HG02571 (cell line): ENCODE measurements around the gene POLD4.

Experiments
- ATAC-seq: cut with Tn5 transposase; IDR thresholded peaks from one replicate; pipeline ENCODE4 v1.9.1; 2021; ENCODE audit warnings: mild to moderate bottlenecking, moderate library complexity; ENCODE audit not compliant: unreplicated experiment

Gene POLD4

DNA sequence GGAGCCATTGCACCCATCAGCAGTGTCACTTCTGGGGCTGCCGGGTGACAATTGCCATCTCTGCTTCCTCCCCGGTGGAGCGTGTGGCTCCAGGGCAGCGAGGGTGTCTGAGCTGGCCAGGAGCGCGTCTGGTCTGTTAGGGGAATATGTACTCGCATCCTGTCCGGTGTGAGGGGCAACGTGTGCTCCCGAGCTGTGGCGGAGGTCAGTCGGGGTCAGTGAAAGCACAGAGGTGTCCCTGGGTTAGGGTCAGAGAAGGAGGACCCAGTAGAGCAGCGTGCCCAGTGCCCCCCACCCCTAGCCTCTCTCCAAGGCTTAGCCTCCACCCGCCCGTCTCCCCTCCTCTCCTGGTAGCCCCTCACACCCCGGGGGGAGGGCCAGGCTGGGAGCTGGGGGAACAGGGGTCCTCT lies 18.6 kb upstream of the POLD4 start:
- ATAC-seq = no peak

GRCh38 chr11:67371189-67371910 lies 18.0 kb upstream of the POLD4 start:
- ATAC-seq = no peak

GRCh38 chr11:67370351-67371076 lies 17.2 kb upstream of the POLD4 start:
- no peak for ATAC-seq

DNA sequence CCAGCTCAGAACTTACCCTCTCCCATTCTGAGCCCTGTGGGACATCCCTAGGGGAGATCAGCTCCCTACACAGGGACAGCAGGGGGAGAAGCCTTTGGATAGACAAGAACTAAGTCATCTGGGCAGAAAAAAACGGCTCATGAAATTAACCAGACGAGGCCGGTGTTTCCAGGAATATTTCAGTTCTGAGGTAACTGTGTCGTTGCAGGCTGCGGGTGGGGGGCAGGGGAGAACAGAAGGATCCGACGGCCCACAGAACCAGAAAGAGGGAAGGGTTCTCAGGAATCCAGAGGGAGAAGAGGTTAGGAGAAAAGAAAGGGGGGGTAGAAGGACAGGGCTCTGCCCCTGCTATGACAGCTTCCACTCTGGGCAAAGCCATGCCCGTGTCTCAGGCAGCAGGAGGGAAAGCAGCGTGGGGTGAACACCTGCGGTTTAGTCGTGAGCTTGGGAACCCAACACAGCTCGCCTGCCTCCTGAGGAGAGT lies 16.5 kb upstream of the POLD4 start:
- no peak for ATAC-seq

DNA sequence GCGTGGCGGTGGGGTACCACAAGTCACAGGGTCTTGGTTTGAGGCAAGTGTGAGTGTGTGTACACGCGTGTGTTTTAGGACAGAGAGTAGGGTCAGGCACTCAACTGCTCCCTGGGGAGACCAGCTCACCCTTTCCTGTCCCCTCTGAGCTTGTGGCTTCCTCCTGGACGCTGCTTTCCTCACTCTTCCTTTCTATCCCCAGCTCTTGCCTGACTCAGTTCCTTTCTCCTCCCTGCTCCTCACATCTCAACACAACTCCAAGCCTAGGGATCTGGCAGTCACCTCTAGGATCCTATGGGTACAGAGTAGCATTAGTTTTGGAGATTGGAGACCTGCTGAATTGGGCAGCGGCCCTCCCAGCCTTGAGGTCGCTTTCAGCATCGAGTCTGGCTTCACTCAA lies 15.9 kb upstream of the POLD4 start:
- ATAC-seq = no peak

DNA sequence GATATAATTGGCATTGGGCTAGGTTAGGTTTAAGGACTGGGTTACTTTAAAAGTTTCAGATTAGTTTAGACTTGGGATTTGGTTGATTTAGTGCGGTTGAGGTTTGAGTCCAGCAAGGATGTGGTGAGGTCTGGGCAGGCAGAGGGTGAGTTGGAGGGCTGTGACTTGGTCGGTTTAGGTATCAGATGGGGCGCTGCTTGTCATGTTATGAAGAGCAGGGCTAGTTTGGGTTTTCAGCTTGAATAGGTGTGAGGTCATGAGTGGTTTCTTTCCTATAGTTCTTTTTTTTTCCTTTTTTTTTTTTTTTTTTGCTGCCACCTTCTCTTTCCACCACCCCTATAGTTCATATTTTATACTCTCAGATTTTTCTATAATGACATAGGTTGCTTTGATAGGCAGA lies 15.3 kb upstream of the POLD4 start:
- ATAC-seq = no peak

DNA sequence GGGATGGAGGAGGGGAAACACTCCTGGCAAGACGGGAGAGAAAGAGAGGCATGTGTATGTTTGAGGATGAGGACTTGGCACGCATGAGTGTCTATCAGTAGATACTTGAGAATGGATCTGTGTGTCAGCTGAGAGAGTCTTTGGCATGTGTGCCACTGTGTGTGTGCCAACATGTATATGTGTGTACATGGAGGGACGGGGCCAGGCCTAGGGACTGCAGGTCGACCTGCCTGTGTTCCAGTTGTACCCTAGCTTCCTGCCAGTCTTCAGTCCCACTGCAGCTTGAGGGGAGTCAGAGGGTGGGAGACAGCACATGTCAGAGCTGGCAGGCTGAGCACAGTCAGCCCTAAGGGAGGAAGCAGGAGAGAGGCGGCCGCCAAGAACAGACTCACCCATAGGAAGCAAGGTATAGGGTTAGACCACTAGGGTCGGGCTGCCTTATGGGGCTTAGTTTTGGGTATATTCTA lies 14.4 kb upstream of the POLD4 start:
- ATAC-seq = no peak

- ATAC-seq = no peak
Measured at GRCh38 chr11:67366961-67367760, 13.8 kb upstream of the POLD4 start.

- no peak for ATAC-seq
Measured at GRCh38 chr11:67366546-67366945, 13.2 kb upstream of the POLD4 start.

DNA sequence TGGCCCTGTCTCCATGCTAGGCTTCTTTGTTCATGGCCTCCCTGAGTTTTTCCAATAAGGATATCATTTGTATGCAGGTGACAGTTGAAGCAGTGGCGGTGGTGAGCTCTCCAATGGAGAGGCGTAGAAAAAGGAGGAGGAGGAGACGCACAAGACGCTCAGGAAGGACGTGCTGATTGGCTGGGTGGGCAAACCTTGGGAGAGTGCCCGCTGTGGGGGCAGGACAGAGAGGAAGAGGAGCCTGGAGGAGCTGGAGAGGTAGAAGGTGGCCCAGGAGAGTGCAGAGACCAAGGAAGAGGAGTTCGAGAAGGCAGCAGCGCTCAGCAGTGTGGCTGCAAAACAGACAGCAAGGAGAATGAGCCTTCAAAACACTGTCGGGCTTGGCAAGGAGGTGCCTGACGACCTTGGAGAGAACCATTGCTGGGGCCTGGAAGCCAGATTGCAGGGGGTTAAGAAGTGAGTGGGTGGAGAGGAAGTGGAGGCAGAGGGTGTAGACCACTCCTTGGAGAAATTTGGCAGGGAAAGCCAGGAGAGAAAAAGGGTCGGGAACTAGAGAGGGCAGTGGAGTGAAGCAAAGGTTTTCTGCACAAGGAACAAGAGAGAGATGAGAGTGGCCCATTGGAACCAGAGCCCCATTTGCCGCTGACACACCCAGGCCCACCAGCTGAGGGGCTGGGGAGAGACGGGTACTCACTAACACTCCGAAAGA lies 12.5 kb upstream of the POLD4 start:
- ATAC-seq = no peak

DNA sequence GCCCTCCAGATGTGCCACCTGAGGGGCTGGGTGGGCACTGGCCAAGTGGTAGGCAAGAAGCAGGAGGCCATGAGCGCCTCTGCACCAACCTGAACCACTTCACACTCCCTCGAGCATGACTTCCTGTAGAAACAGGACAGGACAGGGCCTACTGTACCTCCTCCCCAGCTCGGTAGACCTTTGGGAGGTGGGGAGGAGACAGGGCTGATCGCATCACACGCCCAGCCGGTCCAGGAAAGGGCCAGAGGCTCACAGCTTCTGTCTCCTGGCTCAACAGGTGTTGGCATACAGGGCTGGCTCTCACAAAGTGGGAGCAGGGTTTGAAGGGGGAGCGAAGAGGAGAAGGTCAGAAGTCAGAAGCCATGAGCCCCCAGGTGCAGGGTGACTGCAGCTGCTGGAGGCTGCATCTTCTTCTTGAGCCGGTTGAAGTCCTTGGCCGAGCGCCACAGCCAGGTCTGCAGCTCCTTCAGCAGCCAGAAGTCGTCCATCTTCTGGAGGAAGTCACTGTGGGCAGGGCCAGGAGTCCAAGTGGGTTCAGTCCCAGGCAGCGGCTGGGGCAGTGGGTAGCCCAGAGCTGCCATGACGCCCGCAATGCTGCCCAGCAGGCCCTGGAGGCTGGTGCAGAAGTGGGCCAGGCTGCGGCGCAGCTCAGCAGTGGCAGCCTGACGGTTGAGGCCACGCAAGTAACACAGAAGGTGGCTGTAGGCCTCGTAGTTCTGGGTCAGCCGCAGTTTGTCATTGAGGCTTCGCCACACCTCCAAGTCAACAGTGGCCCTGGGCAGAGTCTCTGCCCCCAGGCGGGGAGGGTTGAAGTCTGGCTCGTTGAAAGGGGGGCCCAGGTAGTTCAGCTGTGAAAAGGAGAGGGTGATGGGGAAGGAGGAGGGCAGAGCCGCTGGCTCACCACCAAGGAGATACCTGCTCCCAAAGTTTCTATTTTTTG lies 11.7 kb upstream of the POLD4 start:
- no peak for ATAC-seq

GRCh38 chr11:67364169-67364568 lies 10.8 kb upstream of the POLD4 start:
- no peak for ATAC-seq

- no peak for ATAC-seq
Measured at GRCh38 chr11:67357831-67358670, 4.7 kb upstream of the POLD4 start.

DNA sequence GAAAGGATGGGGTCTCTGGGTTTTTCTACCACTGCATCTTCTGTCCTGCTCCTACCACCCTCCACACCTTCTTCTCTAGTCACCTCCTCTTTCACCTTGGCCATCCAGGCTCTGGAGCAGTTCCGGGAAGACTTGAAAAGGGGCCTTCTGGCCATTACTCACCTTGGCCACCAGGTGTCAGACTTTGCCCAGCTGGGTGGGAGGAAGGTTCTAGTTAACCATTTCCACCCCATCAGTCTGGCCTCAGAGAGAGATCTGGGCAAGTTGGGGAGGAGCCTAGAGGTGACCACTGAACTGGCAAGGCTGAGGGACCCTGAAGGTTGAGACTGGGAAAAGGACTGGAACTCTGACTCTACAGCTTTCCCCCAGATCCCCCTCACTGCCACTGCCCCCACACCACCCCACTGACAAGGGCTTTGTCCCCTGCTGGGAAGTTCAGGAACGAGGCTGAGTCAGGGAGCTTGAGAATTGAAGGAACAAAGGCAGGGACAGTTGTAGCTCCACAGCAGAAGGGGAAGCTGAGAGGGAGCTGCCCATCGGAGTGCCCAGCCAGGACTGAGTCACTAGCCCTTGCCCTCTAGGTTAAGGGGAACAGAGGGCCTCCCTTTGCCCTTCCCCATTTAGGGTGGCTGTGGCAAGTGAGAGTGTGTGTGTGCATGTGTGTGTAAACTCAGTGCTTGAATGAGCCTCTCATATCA lies 3.7 kb upstream of the POLD4 start:
- ATAC-seq = no peak

DNA sequence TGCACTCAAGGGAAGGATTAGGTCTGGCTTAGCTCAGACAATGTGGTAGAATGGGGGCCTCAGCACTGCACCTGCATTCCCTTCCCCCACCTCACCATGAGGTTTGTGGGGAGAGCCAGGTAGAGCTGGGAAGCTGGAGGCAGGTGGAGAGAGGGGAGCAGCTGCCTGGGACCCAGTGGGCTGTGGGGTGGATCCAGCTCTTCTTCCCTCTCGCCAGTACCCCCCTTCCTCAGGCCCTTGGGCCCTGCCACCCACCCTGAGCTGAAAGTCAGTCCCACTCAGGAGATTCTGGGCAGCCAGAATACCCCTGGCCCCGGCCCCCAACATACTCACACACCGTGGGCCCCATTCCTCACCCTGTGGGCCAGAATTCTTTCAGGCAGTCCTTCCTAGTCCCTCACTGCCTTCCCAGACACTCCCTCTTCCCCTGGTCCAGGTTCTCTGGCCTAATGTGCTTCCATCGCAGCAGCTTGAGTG lies 3.1 kb upstream of the POLD4 start:
- no peak for ATAC-seq

GRCh38 chr11:67355794-67356386 lies 2.5 kb upstream of the POLD4 start:
- no peak for ATAC-seq

- no peak for ATAC-seq
Measured at GRCh38 chr11:67355023-67355793, 1.9 kb upstream of the POLD4 start.
